GM19452 (cell line): ENCODE results near the gene EXOC6.

Experiments
- ATAC-seq: cut with Tn5 transposase; IDR thresholded peaks from one replicate; pipeline ENCODE4 v1.9.1; 2021; ENCODE audit not compliant: unreplicated experiment

The EXOC6 gene

GRCh38 chr10:92832998-92833650, 15.2 kb upstream of the EXOC6 start:
- no peak for ATAC-seq

- no peak for ATAC-seq
These were observed 14.0 kb upstream of the EXOC6 start for GRCh38 chr10:92834331-92834730.

- ATAC-seq: no peak
These were observed 13.3 kb upstream of the EXOC6 start for GRCh38 chr10:92834986-92835385.

GRCh38 chr10:92837456-92837855, 10.9 kb upstream of the EXOC6 start:
- no peak for ATAC-seq

- ATAC-seq: no peak
These were observed 8.9 kb upstream of the EXOC6 start for GRCh38 chr10:92839191-92840085.

- no peak for ATAC-seq
These were observed 3.6 kb upstream of the EXOC6 start for GRCh38 chr10:92844746-92845145.

- ATAC-seq: no peak
These were observed 2.4 kb upstream of the EXOC6 start for GRCh38 chr10:92845921-92846320.

GRCh38 chr10:92846344-92846743, 2.0 kb upstream of the EXOC6 start:
- no peak for ATAC-seq

- no peak for ATAC-seq
These were observed 1.5 kb upstream of the EXOC6 start for GRCh38 chr10:92846854-92847201.

GRCh38 chr10:92847202-92847864, 987 bp upstream of the EXOC6 start:
- no peak for ATAC-seq

GRCh38 chr10:92848037-92848440, 281 bp upstream of the EXOC6 start:
- no peak for ATAC-seq

GRCh38 chr10:92849234-92849525, 860 bp downstream of the EXOC6 start:
- ATAC-seq: no peak

GRCh38 chr10:92849576-92850090, 1.3 kb downstream of the EXOC6 start:
- ATAC-seq: no peak

GRCh38 chr10:92850185-92850584, 1.9 kb downstream of the EXOC6 start:
- ATAC-seq: no peak

- no peak for ATAC-seq
These were observed 2.7 kb downstream of the EXOC6 start for GRCh38 chr10:92851003-92851402.

- no peak for ATAC-seq
These were observed 7.2 kb downstream of the EXOC6 start for GRCh38 chr10:92855560-92855959.

GRCh38 chr10:92857904-92858514, 9.7 kb downstream of the EXOC6 start:
- no peak for ATAC-seq

GRCh38 chr10:92867235-92867634, 18.9 kb downstream of the EXOC6 start:
- ATAC-seq: no peak

GRCh38 chr10:92868036-92868435, 19.7 kb downstream of the EXOC6 start:
- ATAC-seq: no peak

GRCh38 chr10:92868557-92868956, 20.2 kb downstream of the EXOC6 start:
- no peak for ATAC-seq

- ATAC-seq: no peak
These were observed 24.7 kb downstream of the EXOC6 start for GRCh38 chr10:92873029-92873428.
